GM11168 (cell line): Measurements from ENCODE around the gene TRDN.
"Not testable (repeated sequence)": the region's sequence is repeated elsewhere in the genome, so short reads cannot be mapped to it uniquely, and the experiment has no call there.

ENCODE experiments used
- in situ Hi-C: fragments of 300-500 bp; cut with MboI; formaldehyde crosslinking; loops from one replicate; pipeline ENCODE4 v1.12.0; 2022; ENCODE audit warnings: low sequenced_read_pairs; ENCODE audit not compliant: unreplicated experiment

Gene TRDN

GRCh38 chr6:123329337-123329736, 307.4 kb downstream of the TRDN start:
- in situ Hi-C loops: no loop called here

- in situ Hi-C loops: no loop called here
Observed at GRCh38 chr6:123323452-123324329, 313.1 kb downstream of the TRDN start.

- in situ Hi-C loops: no loop called here
Observed at GRCh38 chr6:123321020-123321419, 315.7 kb downstream of the TRDN start.

- in situ Hi-C loops: no loop called here
Observed at GRCh38 chr6:123316733-123317323, 319.9 kb downstream of the TRDN start.

GRCh38 chr6:123314459-123314858, 322.3 kb downstream of the TRDN start:
- in situ Hi-C loops: not testable (repeated sequence)

- in situ Hi-C loops: no loop called here
Observed at GRCh38 chr6:123309130-123309529, 327.6 kb downstream of the TRDN start.

GRCh38 chr6:123306334-123306733, 330.4 kb downstream of the TRDN start:
- in situ Hi-C loops: no loop called here

GRCh38 chr6:123295672-123296071, 341.1 kb downstream of the TRDN start:
- in situ Hi-C loops: no loop called here

GRCh38 chr6:123295181-123295580, 341.6 kb downstream of the TRDN start:
- in situ Hi-C loops: no loop called here

GRCh38 chr6:123288649-123289048, 348.1 kb downstream of the TRDN start:
- in situ Hi-C loops: no loop called here

GRCh38 chr6:123276546-123276980, 360.2 kb downstream of the TRDN start:
- in situ Hi-C loops: no loop called here

GRCh38 chr6:123263981-123264380, 372.8 kb downstream of the TRDN start:
- in situ Hi-C loops: no loop called here

GRCh38 chr6:123240626-123241025, 396.1 kb downstream of the TRDN start:
- in situ Hi-C loops: no loop called here

- in situ Hi-C loops: no loop called here
Observed at GRCh38 chr6:123233336-123233735, 403.4 kb downstream of the TRDN start.

- in situ Hi-C loops: not testable (repeated sequence)
Observed at GRCh38 chr6:123227789-123228188, 409.0 kb downstream of the TRDN start.

- in situ Hi-C loops: no loop called here
Observed at GRCh38 chr6:123226398-123226797, 410.4 kb downstream of the TRDN start.

GRCh38 chr6:123224077-123224476, 412.7 kb downstream of the TRDN start:
- in situ Hi-C loops: no loop called here

GRCh38 chr6:123223461-123223860, 413.3 kb downstream of the TRDN start:
- in situ Hi-C loops: no loop called here

GRCh38 chr6:123215211-123215610, 421.5 kb downstream of the TRDN start:
- in situ Hi-C loops: no loop called here

- in situ Hi-C loops: no loop called here
Observed at GRCh38 chr6:123214433-123214832, 422.3 kb downstream of the TRDN start.

- in situ Hi-C loops: no loop called here
Observed at GRCh38 chr6:123213921-123214320, 422.8 kb downstream of the TRDN start.
